ENCODE measurements around the gene EFNA3. TPM values are rescaled to one million over a fixed set of nuclear protein-coding genes. Genes with fewer than 3 reads are reported as not detected.

Gene EFNA3
- total RNA-seq, 1 donor = 1.4 TPM

DNA sequence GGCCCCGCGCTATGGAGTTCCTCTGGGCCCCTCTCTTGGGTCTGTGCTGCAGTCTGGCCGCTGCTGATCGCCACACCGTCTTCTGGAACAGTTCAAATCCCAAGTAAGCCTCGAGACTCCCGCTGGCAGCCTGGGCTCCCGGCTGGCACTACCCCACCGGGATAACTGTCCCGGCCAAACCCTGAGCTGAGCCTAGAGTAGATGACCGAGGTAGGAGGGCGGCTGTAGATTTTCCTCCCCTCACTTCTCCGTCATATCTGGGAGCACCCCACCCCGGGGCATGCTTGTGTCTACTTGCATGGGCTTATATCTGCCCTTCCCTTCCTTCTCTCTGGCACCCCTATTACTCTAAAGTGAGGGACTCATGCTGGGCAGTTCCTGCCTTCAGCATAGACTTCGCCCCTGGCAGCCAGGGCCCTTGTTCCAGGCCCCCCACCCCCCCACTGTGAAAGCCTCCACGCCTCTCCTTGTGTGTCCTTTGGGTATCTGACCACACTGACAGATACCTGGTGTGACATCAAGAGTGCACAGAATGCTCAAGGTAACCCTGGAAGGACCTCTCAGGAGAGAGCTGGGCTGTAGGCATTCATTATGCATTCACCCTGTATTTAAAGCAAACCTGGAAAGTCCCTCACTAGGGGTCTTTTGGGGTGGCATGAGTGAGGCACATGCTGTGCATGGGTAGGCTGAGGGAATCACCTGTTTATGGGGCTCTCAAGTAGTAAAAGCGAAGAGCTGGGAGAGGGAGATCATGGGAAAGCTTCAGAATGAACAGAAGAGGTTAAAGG lies 49.5 kb downstream of the EFNA3 start:
- no peak overlapping the region for H3K27ac ChIP-seq (ENCODE audit: low read depth, low read length)
- DNase-seq (ENCODE audit: insufficient read length, low spot score, missing footprints) = peak; percentile 53
- peak overlapping the region; percentile 39 for H3K4me3 ChIP-seq (ENCODE audit: insufficient read depth, low read length)
- no peaks in the 10 kb centered on the region for H4K20me1 ChIP-seq (ENCODE audit: insufficient read depth, low read length)
- TF ChIP-seq, protein P1, sequence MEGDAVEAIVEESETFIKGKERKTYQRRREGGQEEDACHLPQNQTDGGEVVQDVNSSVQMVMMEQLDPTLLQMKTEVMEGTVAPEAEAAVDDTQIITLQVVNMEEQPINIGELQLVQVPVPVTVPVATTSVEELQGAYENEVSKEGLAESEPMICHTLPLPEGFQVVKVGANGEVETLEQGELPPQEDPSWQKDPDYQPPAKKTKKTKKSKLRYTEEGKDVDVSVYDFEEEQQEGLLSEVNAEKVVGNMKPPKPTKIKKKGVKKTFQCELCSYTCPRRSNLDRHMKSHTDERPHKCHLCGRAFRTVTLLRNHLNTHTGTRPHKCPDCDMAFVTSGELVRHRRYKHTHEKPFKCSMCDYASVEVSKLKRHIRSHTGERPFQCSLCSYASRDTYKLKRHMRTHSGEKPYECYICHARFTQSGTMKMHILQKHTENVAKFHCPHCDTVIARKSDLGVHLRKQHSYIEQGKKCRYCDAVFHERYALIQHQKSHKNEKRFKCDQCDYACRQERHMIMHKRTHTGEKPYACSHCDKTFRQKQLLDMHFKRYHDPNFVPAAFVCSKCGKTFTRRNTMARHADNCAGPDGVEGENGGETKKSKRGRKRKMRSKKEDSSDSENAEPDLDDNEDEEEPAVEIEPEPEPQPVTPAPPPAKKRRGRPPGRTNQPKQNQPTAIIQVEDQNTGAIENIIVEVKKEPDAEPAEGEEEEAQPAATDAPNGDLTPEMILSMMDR (IDR thresholded peaks at IDR 0.05; ENCODE audit: extremely low read depth, low read depth, low read length) = no peak
- no peaks in the 10 kb centered on the region for H3K9me3 ChIP-seq (ENCODE audit: low read depth, low read length)
- H3K4me1 ChIP-seq (ENCODE audit: insufficient read depth, low read length) = peaks cover 13% of the 10 kb centered on the region
- no peaks in the 10 kb centered on the region for H3K79me2 ChIP-seq (ENCODE audit: insufficient read depth, low read length)
- H3K4me2 ChIP-seq (ENCODE audit: insufficient read depth, low read length) = peak overlapping the region; percentile 70
- H3K36me3 ChIP-seq (ENCODE audit: insufficient read depth, low read length) = no peaks in the 10 kb centered on the region
- peak overlapping the region; percentile 35 for H2AFZ ChIP-seq (ENCODE audit: low read length)
- H3K27me3 ChIP-seq (ENCODE audit: insufficient read depth, low read length) = peaks cover 60% of the 10 kb centered on the region

- H3K27ac ChIP-seq (ENCODE audit: low read depth, low read length) = no peak overlapping the region
- no peaks in the 10 kb centered on the region for H3K36me3 ChIP-seq (ENCODE audit: insufficient read depth, low read length)
- H2AFZ ChIP-seq (ENCODE audit: low read length) = no peak overlapping the region
- DNase-seq (ENCODE audit: insufficient read length, low spot score, missing footprints) = peak; percentile 68
- TF ChIP-seq, protein P1 (IDR thresholded peaks at IDR 0.05; ENCODE audit: extremely low read depth, low read depth, low read length) = no peak
- H3K79me2 ChIP-seq (ENCODE audit: insufficient read depth, low read length) = no peaks in the 10 kb centered on the region
- peak overlapping the region; percentile 24 for H3K4me2 ChIP-seq (ENCODE audit: insufficient read depth, low read length)
- H4K20me1 ChIP-seq (ENCODE audit: insufficient read depth, low read length) = no peaks in the 10 kb centered on the region
- H3K4me1 ChIP-seq (ENCODE audit: insufficient read depth, low read length) = peaks cover 13% of the 10 kb centered on the region
- peaks cover 58% of the 10 kb centered on the region for H3K27me3 ChIP-seq (ENCODE audit: insufficient read depth, low read length)
- no peaks in the 10 kb centered on the region for H3K9me3 ChIP-seq (ENCODE audit: low read depth, low read length)
- no peak overlapping the region for H3K4me3 ChIP-seq (ENCODE audit: insufficient read depth, low read length)
Observed at GRCh38 chr1:155128755-155129473, 50.3 kb downstream of the EFNA3 start.

DNA sequence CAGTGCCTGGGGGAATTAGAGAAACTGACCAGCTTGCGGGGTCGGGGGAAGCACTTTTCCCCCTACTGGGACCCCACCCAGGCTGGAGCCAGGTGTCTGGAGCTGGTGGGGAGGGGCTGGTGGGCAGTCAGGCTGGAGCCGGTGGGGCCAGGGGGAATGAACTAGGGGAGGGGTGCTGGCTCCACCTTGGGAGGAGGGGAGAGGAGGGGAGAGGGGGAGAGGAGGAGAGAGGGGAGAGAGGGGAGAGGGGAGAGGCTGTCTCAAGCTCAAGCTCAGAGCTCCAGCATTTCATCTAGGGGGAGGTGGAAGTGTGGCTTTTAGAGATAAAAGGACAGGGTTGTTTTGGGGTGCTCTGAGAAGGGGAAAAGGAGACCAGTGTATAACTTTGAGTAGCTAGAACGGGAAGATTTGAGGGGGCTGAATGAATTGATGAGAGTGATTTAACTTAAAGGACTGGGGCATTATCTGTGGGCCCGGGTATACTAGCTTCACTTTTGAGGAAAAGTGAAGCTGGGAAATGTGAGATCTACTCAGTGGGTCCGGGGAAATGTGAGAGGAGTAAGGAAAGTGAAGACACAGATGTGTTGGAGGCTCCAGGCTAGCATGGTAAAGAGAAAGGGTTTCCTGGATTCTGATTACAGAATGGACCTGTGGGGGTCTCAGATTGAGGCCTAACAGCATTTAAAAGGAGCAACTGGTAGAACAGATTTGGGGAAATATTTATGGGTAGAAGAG lies 51.8 kb downstream of the EFNA3 start:
- H3K79me2 ChIP-seq (ENCODE audit: insufficient read depth, low read length) = no peaks in the 10 kb centered on the region
- H3K9me3 ChIP-seq (ENCODE audit: low read depth, low read length) = no peaks in the 10 kb centered on the region
- H4K20me1 ChIP-seq (ENCODE audit: insufficient read depth, low read length) = no peaks in the 10 kb centered on the region
- peak overlapping the region; percentile 24 for H3K4me2 ChIP-seq (ENCODE audit: insufficient read depth, low read length)
- no peak overlapping the region for H2AFZ ChIP-seq (ENCODE audit: low read length)
- TF ChIP-seq, protein P1 (IDR thresholded peaks at IDR 0.05; ENCODE audit: extremely low read depth, low read depth, low read length) = no peak
- peaks cover 46% of the 10 kb centered on the region for H3K27me3 ChIP-seq (ENCODE audit: insufficient read depth, low read length)
- no peak overlapping the region for H3K27ac ChIP-seq (ENCODE audit: low read depth, low read length)
- no peak overlapping the region for H3K4me3 ChIP-seq (ENCODE audit: insufficient read depth, low read length)
- H3K36me3 ChIP-seq (ENCODE audit: insufficient read depth, low read length) = no peaks in the 10 kb centered on the region
- peaks cover 23% of the 10 kb centered on the region for H3K4me1 ChIP-seq (ENCODE audit: insufficient read depth, low read length)
- peak; percentile 57 for DNase-seq (ENCODE audit: insufficient read length, low spot score, missing footprints)

All from osteoblast (primary cell).